Measurements from ENCODE around the gene SCUBE1.

DNA sequence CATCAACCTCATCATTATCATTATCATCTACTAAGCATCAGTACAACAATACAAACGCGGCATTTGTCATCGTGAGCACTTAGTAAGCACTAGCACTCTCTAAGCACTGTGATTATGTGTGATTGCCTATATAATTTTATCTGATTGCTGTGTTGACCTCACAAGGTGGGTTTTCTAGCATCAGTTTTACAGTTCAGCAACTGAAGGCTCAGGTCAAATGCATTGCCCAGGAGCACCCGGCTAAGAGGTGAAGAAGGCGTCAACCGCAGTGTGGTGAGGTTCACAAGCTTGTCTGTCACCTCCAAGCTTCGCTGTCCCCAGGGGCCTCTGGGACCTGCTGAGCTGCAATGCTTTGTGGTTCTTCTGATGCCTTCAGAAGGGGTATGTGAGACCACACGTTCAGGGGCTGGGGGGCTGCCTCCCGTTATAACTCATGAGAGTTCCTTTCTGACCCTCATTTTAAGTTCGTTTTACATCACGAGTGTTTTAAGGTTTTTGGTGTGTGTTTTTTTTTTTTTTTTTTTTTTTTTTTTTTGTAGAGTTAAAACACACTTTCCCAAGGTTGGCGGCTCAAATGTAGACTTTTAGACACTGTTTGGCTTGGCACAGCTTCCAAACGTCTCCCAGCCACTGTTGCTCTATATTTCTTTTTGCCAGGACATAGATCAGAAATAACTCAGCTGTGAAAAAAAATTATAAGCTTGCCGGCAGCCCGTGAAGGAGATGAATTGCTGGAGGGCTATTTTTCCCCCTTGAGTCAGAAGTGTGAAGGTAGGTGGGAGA is 33.8 kb upstream of the SCUBE1 start:
- TF ChIP-seq ARNTL (CRISPR knock-in tag; IDR thresholded peaks at IDR 0.05; ENCODE audit: borderline replicate concordance, low read depth) (no peak), RARB (CRISPR knock-in tag; IDR thresholded peaks at IDR 0.05) (no peak), ZFP30 (CRISPR knock-in tag; IDR thresholded peaks at IDR 0.05) (no peak), PATZ1 (CRISPR knock-in tag; IDR thresholded peaks at IDR 0.05; ENCODE audit: borderline replicate concordance) (no peak), OSR1 (CRISPR knock-in tag; IDR thresholded peaks at IDR 0.05) (no peak), ZFP3 (CRISPR knock-in tag; IDR thresholded peaks at IDR 0.05) (no peak), ESRRG (CRISPR knock-in tag; IDR thresholded peaks at IDR 0.05) (no peak), GLIS3 (CRISPR knock-in tag; IDR thresholded peaks at IDR 0.05) (no peak)
- TF ChIP-seq, protein P1, sequence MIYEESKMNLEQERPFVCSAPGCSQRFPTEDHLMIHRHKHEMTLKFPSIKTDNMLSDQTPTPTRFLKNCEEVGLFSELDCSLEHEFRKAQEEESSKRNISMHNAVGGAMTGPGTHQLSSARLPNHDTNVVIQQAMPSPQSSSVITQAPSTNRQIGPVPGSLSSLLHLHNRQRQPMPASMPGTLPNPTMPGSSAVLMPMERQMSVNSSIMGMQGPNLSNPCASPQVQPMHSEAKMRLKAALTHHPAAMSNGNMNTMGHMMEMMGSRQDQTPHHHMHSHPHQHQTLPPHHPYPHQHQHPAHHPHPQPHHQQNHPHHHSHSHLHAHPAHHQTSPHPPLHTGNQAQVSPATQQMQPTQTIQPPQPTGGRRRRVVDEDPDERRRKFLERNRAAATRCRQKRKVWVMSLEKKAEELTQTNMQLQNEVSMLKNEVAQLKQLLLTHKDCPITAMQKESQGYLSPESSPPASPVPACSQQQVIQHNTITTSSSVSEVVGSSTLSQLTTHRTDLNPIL (CRISPR knock-in tag; IDR thresholded peaks at IDR 0.05; ENCODE audit: low read depth) = no peak

All from SK-N-SH treated with all-trans-retinoic acid at 6 μM for 48 hours (cell line).